Keratinocyte (primary cell): ENCODE data around the gene CNIH2. TPM values are rescaled to one million over a fixed set of nuclear protein-coding genes. Genes with fewer than 3 reads are reported as not detected.

Source experiments
- DNase-seq: peaks from one replicate; pipeline ENCODE4 v3.0.0-alpha.2; 2011; ENCODE audit warnings: low read depth, missing footprints, low spot score
- FAIRE-seq: peaks from 2 replicates; lab custom pipeline; 2011; peaks lifted over from hg19 to GRCh38; lab: Jason Lieb, UNC
- H2AFZ ChIP-seq: 2 replicates; pipeline ENCODE4 v1.6.0; 2012; ENCODE audit warnings: low read length, control low read depth, inconsistent platforms; ENCODE audit not compliant: control insufficient read depth
- H3K27ac ChIP-seq: 2 replicates; pipeline ENCODE4 v1.5.1; 2011; ENCODE audit warnings: low read length; ENCODE audit not compliant: control insufficient read depth, insufficient read depth
- H3K27me3 ChIP-seq: 3 replicates; pipeline ENCODE4 v1.6.0; 2011; ENCODE audit warnings: low read length; ENCODE audit not compliant: control insufficient read depth, insufficient read depth; ENCODE audit errors: extremely low read depth
- H3K36me3 ChIP-seq, 2 experiments: 2 replicates in 1 of 2; 3 replicates in 1 of 2; pipeline ENCODE4 v1.5.1; 2011; ENCODE audit warnings: low read length in 2 of 2, mild to moderate bottlenecking in 1 of 2; ENCODE audit not compliant: control insufficient read depth in 2 of 2, insufficient read depth in 2 of 2; ENCODE audit errors: extremely low read depth in 1 of 2
- H3K4me1 ChIP-seq: 3 replicates; pipeline ENCODE4 v1.5.1; 2011; ENCODE audit warnings: low read length; ENCODE audit not compliant: control insufficient read depth, insufficient read depth; ENCODE audit errors: extremely low read depth
- H3K4me2 ChIP-seq: 3 replicates; pipeline ENCODE4 v1.6.0; 2011; ENCODE audit warnings: low read depth, low read length; ENCODE audit not compliant: control insufficient read depth, insufficient read depth; ENCODE audit errors: extremely low read depth
- H3K4me3 ChIP-seq, 3 experiments: fragments of 200-600 bp in 1 of 3; sonication (generic) in 1 of 3; 2 replicates in 2 of 3; 3 replicates in 1 of 3; pipeline ENCODE4 v1.5.1; 2011 to 2016; ENCODE audit warnings: low read length in 3 of 3, mild to moderate bottlenecking in 3 of 3, control low read depth in 2 of 3, inconsistent platforms in 1 of 3, low read depth in 1 of 3, mixed read lengths in 1 of 3, mixed run types in 1 of 3, moderate library complexity in 1 of 3; ENCODE audit not compliant: control insufficient read depth in 2 of 3, insufficient read depth in 2 of 3; ENCODE audit errors: extremely low read depth in 1 of 3
- H3K79me2 ChIP-seq: 2 replicates; pipeline ENCODE4 v1.6.0; 2012; ENCODE audit warnings: low read length; ENCODE audit not compliant: control insufficient read depth, insufficient read depth
- H3K9ac ChIP-seq: 3 replicates; pipeline ENCODE4 v1.6.0; 2011; ENCODE audit warnings: low read length; ENCODE audit not compliant: control insufficient read depth, insufficient read depth; ENCODE audit errors: extremely low read depth
- H3K9me1 ChIP-seq: 3 replicates; pipeline ENCODE4 v1.6.0; 2011; ENCODE audit warnings: low read length; ENCODE audit not compliant: control insufficient read depth, insufficient read depth; ENCODE audit errors: extremely low read depth
- H3K9me3 ChIP-seq: 2 replicates; pipeline ENCODE4 v1.5.1; 2012; ENCODE audit warnings: low read depth, low read length; ENCODE audit not compliant: control insufficient read depth
- H4K20me1 ChIP-seq: 3 replicates; pipeline ENCODE4 v1.6.0; 2011; ENCODE audit warnings: low read length; ENCODE audit not compliant: control insufficient read depth, insufficient read depth; ENCODE audit errors: extremely low read depth
- CTCF ChIP-seq, 3 experiments: IDR thresholded peaks in 1 of 3; conservative IDR thresholded peaks in 1 of 3; optimal IDR thresholded peaks in 1 of 3; 2 replicates in 2 of 3; 3 replicates in 1 of 3; pipeline versions ENCODE3 to v1.5.1; 2011; ENCODE audit warnings: low read length in 3 of 3, mild to moderate bottlenecking in 3 of 3, moderate library complexity in 2 of 3, control low read depth in 1 of 3, inconsistent platforms in 1 of 3; ENCODE audit not compliant: insufficient read depth in 2 of 3; ENCODE audit errors: extremely low read depth in 1 of 3
- EZH2 ChIP-seq: IDR thresholded peaks from one replicate; pipeline ENCODE4 v1.6.1; 2012; ENCODE audit warnings: inconsistent platforms, mild to moderate bottlenecking, low read length, moderate library complexity
- dilution Hi-C: fragments of 300-500 bp; cut with MboI; formaldehyde crosslinking; loops from one replicate; pipeline ENCODE4 v1.7.0; 2020; ENCODE audit warnings: low sequenced_read_pairs; ENCODE audit not compliant: extremely low pct_ligation_motif_present
- polyA plus RNA-seq, 5 experiments: library from polyadenylated mRNA; depleted of rRNA in 3 of 5; stranded (reverse) in 3 of 5; stranded (forward) in 1 of 5; unstranded in 1 of 5; fragments of >200 nt; gene quantifications; 1 replicate in 1 of 5; 2 replicates in 3 of 5; 3 replicates in 1 of 5; pipeline versions ENCODE4 v1.2.1 to v1.2.3, GENCODE V29; 2011 to 2012; ENCODE audit warnings: missing spikeins in 2 of 5, low read depth in 1 of 5, low replicate concordance in 1 of 5

The CNIH2 gene
- polyA plus RNA-seq, 1 donor (not counting 4 experiments of a cell fraction or from before 2014, with no cell fraction given) = 0.17 TPM

- Histone ChIP-seq H3K79me2 (no peaks in the 10 kb centered on the region), H3K9ac (no peak overlapping the region), H3K4me3 (no peak overlapping the region), H3K27ac (no peak overlapping the region), H4K20me1 (no peaks in the 10 kb centered on the region), H3K4me2 (no peak overlapping the region), H2AFZ (no peak overlapping the region), H3K4me1 (no peaks in the 10 kb centered on the region), H3K27me3 (no peaks in the 10 kb centered on the region), H3K9me1 (no peaks in the 10 kb centered on the region), H3K36me3 (peaks cover 17 to 38% of the 10 kb centered on the region in 2 experiments), H3K9me3 (no peaks in the 10 kb centered on the region)
- TF ChIP-seq CTCF (optimal IDR thresholded peaks at IDR 0.05 in 1 of 3, IDR thresholded peaks at IDR 0.05 in 1 of 3, conservative IDR thresholded peaks at IDR 0.05 in 1 of 3; ENCODE audit: extremely low read depth in 1 of 3, insufficient read depth in 2 of 3, low read length in 3 of 3) = no peak
- TF ChIP-seq EZH2 = no peak
- DNase-seq = no peak
- dilution Hi-C loops = no loop called here
- FAIRE-seq = no peak
These were observed 40.1 kb upstream of the CNIH2 start for GRCh38 chr11:66237867-66238266.

DNA sequence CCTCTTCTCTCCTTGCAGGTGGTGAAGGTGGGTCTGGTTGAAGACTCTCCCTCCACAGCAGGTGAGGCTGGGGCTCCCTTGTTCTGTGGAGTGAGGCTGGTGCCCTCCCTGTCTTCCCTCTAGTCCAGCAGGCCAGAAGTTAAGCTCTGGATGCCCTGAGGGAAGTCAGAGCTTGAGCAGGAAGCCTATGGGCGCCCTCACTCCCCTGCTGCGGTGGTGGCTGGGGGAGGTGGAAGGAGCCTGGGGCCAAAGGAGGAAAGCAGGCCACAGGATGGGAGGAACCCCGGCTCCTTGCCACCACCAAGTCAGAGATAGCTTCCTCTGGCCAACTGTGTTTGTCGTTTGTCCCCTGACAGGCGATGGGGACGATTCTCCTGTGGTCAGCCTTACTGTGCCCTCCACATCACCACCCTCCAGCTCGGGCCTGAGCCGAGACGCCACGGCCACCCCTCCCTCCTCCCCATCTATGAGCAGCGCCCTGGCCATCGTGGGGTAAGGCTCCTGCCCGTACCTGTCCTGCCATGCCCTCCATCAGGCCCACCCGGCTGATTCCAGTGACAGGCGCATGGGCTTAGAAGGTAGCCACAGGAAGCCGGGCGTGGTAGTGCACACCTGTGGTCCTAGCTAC, 39.1 kb upstream of the CNIH2 start:
- Histone ChIP-seq H3K4me3 (no peak overlapping the region), H3K36me3 (peaks cover 14 to 32% of the 10 kb centered on the region in 2 experiments), H3K27me3 (no peaks in the 10 kb centered on the region), H2AFZ (no peak overlapping the region), H3K4me1 (no peaks in the 10 kb centered on the region), H3K27ac (no peak overlapping the region), H3K9ac (no peak overlapping the region), H4K20me1 (no peaks in the 10 kb centered on the region), H3K79me2 (no peaks in the 10 kb centered on the region), H3K9me1 (no peaks in the 10 kb centered on the region), H3K4me2 (no peak overlapping the region), H3K9me3 (no peaks in the 10 kb centered on the region)
- FAIRE-seq = no peak
- dilution Hi-C loops = no loop called here
- DNase-seq = no peak
- no peak for TF ChIP-seq CTCF (optimal IDR thresholded peaks at IDR 0.05 in 1 of 3, IDR thresholded peaks at IDR 0.05 in 1 of 3, conservative IDR thresholded peaks at IDR 0.05 in 1 of 3; ENCODE audit: extremely low read depth in 1 of 3, insufficient read depth in 2 of 3, low read length in 3 of 3)
- no peak for TF ChIP-seq EZH2
